HepG2 (cell line): ENCODE data around the gene PRSS27. TPM values are rescaled to one million over a fixed set of nuclear protein-coding genes. Genes with fewer than 3 reads are reported as not detected.
A peak's percentile ranks its signal among the peaks of the same experiment; 100 is the strongest.

Source experiments
- BCL6 ChIP-seq: IDR thresholded peaks from 2 replicates; pipeline ENCODE4 v1.6.1; 2016; ENCODE audit warnings: missing genetic modification reagents, missing compliant biosample characterization
- CENPX ChIP-seq: sonication (generic); formaldehyde crosslinking; IDR thresholded peaks from 2 replicates; pipeline ENCODE4 v1.9.0; 2021; ENCODE audit warnings: mild to moderate bottlenecking, missing genetic modification reagents, moderate library complexity
- EED ChIP-seq: sonication (generic); formaldehyde crosslinking; IDR thresholded peaks from 2 replicates; pipeline ENCODE4 v1.5.0; 2020; ENCODE audit warnings: mild to moderate bottlenecking, missing genetic modification reagents
- FOXJ3 ChIP-seq: sonication (generic); formaldehyde crosslinking; IDR thresholded peaks from 2 replicates; pipeline ENCODE4 v1.4.0; 2020; ENCODE audit warnings: missing genetic modification reagents, mild to moderate bottlenecking, borderline replicate concordance
- GTF2F1 ChIP-seq: fragments of 150-350 bp; IDR thresholded peaks from 2 replicates; pipeline ENCODE4 v1.6.1; 2014; ENCODE audit warnings: low read length
- HDAC1 ChIP-seq: sonication (generic); formaldehyde crosslinking; IDR thresholded peaks from 2 replicates; pipeline ENCODE4 v1.5.1; 2020; ENCODE audit warnings: mild to moderate bottlenecking, missing genetic modification reagents
- KDM5B ChIP-seq: sonication (generic); formaldehyde crosslinking; IDR thresholded peaks from 2 replicates; pipeline ENCODE4 v1.4.0; 2020; ENCODE audit warnings: missing genetic modification reagents, mild to moderate bottlenecking, borderline replicate concordance
- MLLT10 ChIP-seq: sonication (generic); formaldehyde crosslinking; IDR thresholded peaks from 2 replicates; pipeline ENCODE4 v1.4.0; 2020; ENCODE audit warnings: missing genetic modification reagents
- NFYC ChIP-seq: IDR thresholded peaks from 2 replicates; pipeline ENCODE4 v1.6.1; 2016; ENCODE audit warnings: missing genetic modification reagents, missing compliant biosample characterization
- NR1H2 ChIP-seq: sonication (generic); formaldehyde crosslinking; IDR thresholded peaks from 2 replicates; pipeline ENCODE4 v1.8.1; 2022; ENCODE audit warnings: low read depth, missing genetic modification reagents, borderline replicate concordance
- ONECUT2 ChIP-seq: sonication (generic); formaldehyde crosslinking; IDR thresholded peaks from 2 replicates; pipeline ENCODE4 v1.4.0; 2020; ENCODE audit warnings: missing genetic modification reagents
- REL ChIP-seq: sonication (generic); formaldehyde crosslinking; conservative IDR thresholded peaks from 2 replicates; pipeline ENCODE4 v1.8.0; 2022; ENCODE audit warnings: mild to moderate bottlenecking, missing genetic modification reagents, moderate library complexity
- REPIN1 ChIP-seq: sonication (generic); formaldehyde crosslinking; IDR thresholded peaks from 2 replicates; pipeline ENCODE4 v1.8.0; 2022; ENCODE audit warnings: missing genetic modification reagents, low read depth, mild to moderate bottlenecking, borderline replicate concordance
- SAFB2 ChIP-seq: sonication (generic); formaldehyde crosslinking; IDR thresholded peaks from 2 replicates; pipeline ENCODE4 v1.5.1; 2020; ENCODE audit warnings: missing genetic modification reagents, low read depth, mild to moderate bottlenecking, borderline replicate concordance
- SCMH1 ChIP-seq: sonication (generic); formaldehyde crosslinking; IDR thresholded peaks from 2 replicates; pipeline ENCODE4 v1.9.0; 2021; ENCODE audit warnings: missing genetic modification reagents, mild to moderate bottlenecking, borderline replicate concordance
- SIN3A ChIP-seq: IDR thresholded peaks from 2 replicates; pipeline ENCODE4 v1.6.1; 2011; ENCODE audit warnings: low read depth, mild to moderate bottlenecking, control low read depth, low read length, borderline replicate concordance
- ZBTB21 ChIP-seq: sonication (generic); formaldehyde crosslinking; IDR thresholded peaks from 2 replicates; pipeline ENCODE4 v1.4.0; 2020; ENCODE audit warnings: missing genetic modification reagents
- ZNF17 ChIP-seq: sonication (generic); formaldehyde crosslinking; IDR thresholded peaks from 2 replicates; pipeline ENCODE4 v1.5.0; 2020; ENCODE audit warnings: mild to moderate bottlenecking, missing genetic modification reagents
- ZNF235 ChIP-seq: sonication (generic); formaldehyde crosslinking; IDR thresholded peaks from 2 replicates; pipeline ENCODE4 v1.8.1; 2023; ENCODE audit warnings: mild to moderate bottlenecking, missing genetic modification reagents, borderline replicate concordance
- ZNF264 ChIP-seq: sonication (generic); formaldehyde crosslinking; IDR thresholded peaks from 2 replicates; pipeline ENCODE4 v1.4.0; 2020; ENCODE audit warnings: missing genetic modification reagents
- ZNF343 ChIP-seq: sonication (generic); formaldehyde crosslinking; IDR thresholded peaks from 2 replicates; pipeline ENCODE4 v1.4.0; 2020; ENCODE audit warnings: mild to moderate bottlenecking, missing genetic modification reagents
- ZNF468 ChIP-seq: sonication (generic); formaldehyde crosslinking; IDR thresholded peaks from 2 replicates; pipeline ENCODE4 v1.8.0; 2022; ENCODE audit warnings: mild to moderate bottlenecking, moderate library complexity, missing genetic modification reagents
- ZNF552 ChIP-seq: sonication (generic); formaldehyde crosslinking; IDR thresholded peaks from 2 replicates; pipeline ENCODE4 v1.9.0; 2022; ENCODE audit warnings: missing genetic modification reagents, mild to moderate bottlenecking, borderline replicate concordance
- ZNF629 ChIP-seq: sonication (generic); formaldehyde crosslinking; conservative IDR thresholded peaks from 2 replicates; pipeline ENCODE4 v1.5.0; 2020; ENCODE audit warnings: missing genetic modification reagents
- ZNF674 ChIP-seq: sonication (generic); formaldehyde crosslinking; IDR thresholded peaks from 2 replicates; pipeline ENCODE4 v1.5.0; 2020; ENCODE audit warnings: low read depth, mild to moderate bottlenecking, missing genetic modification reagents
- ZNF768 ChIP-seq: sonication (generic); formaldehyde crosslinking; IDR thresholded peaks from 2 replicates; pipeline ENCODE4 v1.4.0; 2020; ENCODE audit warnings: missing genetic modification reagents
- ZNF772 ChIP-seq: sonication (generic); formaldehyde crosslinking; IDR thresholded peaks from 2 replicates; pipeline ENCODE4 v1.5.0; 2020; ENCODE audit warnings: mild to moderate bottlenecking, missing genetic modification reagents
- polyA plus RNA-seq, 8 experiments: library from polyadenylated mRNA; depleted of rRNA in 3 of 8; stranded (reverse) in 7 of 8; unstranded in 1 of 8; fragments of >200 nt; fragmentation: Illumina TruSeq in 4 of 8; extraction: Trizol in 4 of 8; gene quantifications; 2 replicates each; pipeline versions ENCODE4 v1.2.1 to v1.2.3, GENCODE V29; 2011 to 2016; ENCODE audit warnings: low read depth in 4 of 8, missing spikeins in 1 of 8, mixed read lengths in 1 of 8; ENCODE audit not compliant: insufficient read depth in 1 of 8
- total RNA-seq, 5 experiments: library from RNA; depleted of rRNA; stranded (reverse); fragments of >200 nt; fragmentation: Illumina TruSeq; extraction: Trizol; gene quantifications; 2 replicates each; pipeline ENCODE4 v1.2.3, GENCODE V29; 2016; ENCODE audit warnings: low read depth in 1 of 5
- TF ChIP-seq, protein P1 (sequence below): IDR thresholded peaks from 2 replicates; pipeline ENCODE4 v1.6.1; 2012; ENCODE audit warnings: low read depth, low read length, improper control_type of control experiment
- TF ChIP-seq, protein P2 (sequence below): sonication (generic); formaldehyde crosslinking; IDR thresholded peaks from 2 replicates; pipeline ENCODE4 v1.4.0; 2020; ENCODE audit warnings: missing genetic modification reagents

The PRSS27 gene
- total and polyA plus RNA-seq, 2 of the 13 experiments (the other 11 are each of a cell fraction or from before 2014, with no cell fraction given): 0.20 to 0.73 TPM

DNA sequence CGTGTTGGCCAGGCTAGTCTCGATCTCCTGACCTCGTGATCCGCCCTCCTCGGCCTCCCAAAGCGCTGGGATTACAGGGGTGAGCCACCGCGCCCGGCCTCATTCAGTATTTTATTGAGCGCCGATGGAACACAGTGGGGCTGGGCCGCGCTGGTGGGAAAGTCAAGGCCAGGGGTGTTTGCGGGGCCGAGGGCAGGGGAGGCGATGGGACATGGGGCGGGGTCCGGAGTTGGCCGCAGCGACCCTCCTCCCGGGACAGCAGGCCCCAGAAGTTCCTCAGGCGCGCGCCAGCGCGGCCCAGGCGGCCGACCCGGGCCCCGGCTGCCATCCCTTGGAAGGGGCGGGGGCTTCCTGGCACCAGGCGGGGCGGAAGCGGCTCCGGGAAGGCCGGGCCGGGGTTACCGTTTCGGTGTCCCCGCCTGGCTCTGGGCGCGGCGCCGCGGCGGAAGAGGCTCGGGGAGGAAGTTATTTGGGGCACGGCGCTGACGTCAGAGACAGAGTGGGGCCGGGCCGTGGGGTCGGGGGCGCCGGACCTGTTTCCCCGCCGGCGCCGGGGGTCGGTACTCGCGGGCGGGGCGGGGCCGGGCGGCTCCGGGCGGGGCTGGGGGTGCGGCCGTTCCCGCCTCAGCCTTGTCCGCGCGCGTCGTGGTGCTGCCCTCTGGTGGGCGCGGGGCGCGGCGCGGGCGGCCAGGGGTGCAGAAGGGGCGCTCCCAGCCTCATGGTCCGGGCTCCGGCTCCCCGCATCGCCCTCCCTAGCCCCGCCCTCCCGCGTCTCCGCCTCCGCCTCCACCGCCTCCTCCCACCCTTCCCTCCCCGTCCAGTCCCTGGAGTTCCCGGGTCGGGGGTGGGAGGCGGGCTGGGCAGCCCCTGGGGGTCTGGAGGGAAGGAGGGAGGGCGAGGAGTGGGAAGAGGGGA lies 952 bp upstream of the PRSS27 start (continued):
- TF ChIP-seq, protein P1, sequence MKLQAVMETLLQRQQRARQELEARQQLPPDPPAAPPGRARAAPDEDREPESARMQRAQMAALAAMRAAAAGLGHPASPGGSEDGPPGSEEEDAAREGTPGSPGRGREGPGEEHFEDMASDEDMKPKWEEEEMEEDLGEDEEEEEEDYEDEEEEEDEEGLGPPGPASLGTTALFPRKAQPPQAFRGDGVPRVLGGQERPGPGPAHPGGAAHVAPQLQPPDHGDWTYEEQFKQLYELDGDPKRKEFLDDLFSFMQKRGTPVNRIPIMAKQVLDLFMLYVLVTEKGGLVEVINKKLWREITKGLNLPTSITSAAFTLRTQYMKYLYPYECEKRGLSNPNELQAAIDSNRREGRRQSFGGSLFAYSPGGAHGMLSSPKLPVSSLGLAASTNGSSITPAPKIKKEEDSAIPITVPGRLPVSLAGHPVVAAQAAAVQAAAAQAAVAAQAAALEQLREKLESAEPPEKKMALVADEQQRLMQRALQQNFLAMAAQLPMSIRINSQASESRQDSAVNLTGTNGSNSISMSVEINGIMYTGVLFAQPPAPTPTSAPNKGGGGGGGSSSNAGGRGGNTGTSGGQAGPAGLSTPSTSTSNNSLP: no peak; the same call in 1 of the 2 replicates
- TF ChIP-seq ONECUT2 (CRISPR knock-in tag) (no peak), HDAC1 (CRISPR knock-in tag) (peak; percentile 68; the same call in 1 of the 2 replicates), ZNF772 (CRISPR knock-in tag) (0 out of 2 replicates have a peak, but pooled peaks have one; percentile 44), EED (CRISPR knock-in tag) (no peak), ZNF768 (peak; percentile 45; the same call in 1 of the 2 replicates), FOXJ3 (CRISPR knock-in tag) (no peak), SAFB2 (CRISPR knock-in tag) (no peak), KDM5B (CRISPR knock-in tag) (peak; percentile 39; the same call in 1 of the 2 replicates), NR1H2 (CRISPR knock-in tag) (no peak), ZNF17 (CRISPR knock-in tag) (no peak), ZNF468 (CRISPR knock-in tag) (0 out of 2 replicates have a peak, but pooled peaks have one; percentile 40), ZNF552 (CRISPR knock-in tag) (no peak), SCMH1 (CRISPR knock-in tag) (no peak), ZNF235 (CRISPR knock-in tag) (no peak), REL (CRISPR knock-in tag) (no peak), NFYC (no peak), ZNF629 (no peak), ZBTB21 (CRISPR knock-in tag) (peak; percentile 99), BCL6 (CRISPR knock-in tag) (no peak; the same call in 1 of the 2 replicates), MLLT10 (CRISPR knock-in tag) (no peak), CENPX (CRISPR knock-in tag) (no peak), ZNF343 (CRISPR knock-in tag) (no peak), REPIN1 (CRISPR knock-in tag) (no peak; the same call in 1 of the 2 replicates), ZNF264 (CRISPR knock-in tag) (no peak), ZNF674 (CRISPR knock-in tag) (no peak), GTF2F1 (no peak), SIN3A (no peak; the same call in 1 of the 2 replicates)
- TF ChIP-seq, protein P2, sequence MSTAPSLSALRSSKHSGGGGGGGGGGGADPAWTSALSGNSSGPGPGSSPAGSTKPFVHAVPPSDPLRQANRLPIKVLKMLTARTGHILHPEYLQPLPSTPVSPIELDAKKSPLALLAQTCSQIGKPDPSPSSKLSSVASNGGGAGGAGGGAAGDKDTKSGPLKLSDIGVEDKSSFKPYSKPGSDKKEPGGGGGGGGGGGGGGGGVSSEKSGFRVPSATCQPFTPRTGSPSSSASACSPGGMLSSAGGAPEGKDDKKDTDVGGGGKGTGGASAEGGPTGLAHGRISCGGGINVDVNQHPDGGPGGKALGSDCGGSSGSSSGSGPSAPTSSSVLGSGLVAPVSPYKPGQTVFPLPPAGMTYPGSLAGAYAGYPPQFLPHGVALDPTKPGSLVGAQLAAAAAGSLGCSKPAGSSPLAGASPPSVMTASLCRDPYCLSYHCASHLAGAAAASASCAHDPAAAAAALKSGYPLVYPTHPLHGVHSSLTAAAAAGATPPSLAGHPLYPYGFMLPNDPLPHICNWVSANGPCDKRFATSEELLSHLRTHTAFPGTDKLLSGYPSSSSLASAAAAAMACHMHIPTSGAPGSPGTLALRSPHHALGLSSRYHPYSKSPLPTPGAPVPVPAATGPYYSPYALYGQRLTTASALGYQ (CRISPR knock-in tag): peak; percentile 77; the same call in 1 of the 2 replicates
